ENCODE measurements around the gene GPR158.
"Not testable (repeated sequence)": the region's sequence is repeated elsewhere in the genome, so short reads cannot be mapped to it uniquely, and the experiment has no call there.

GPR158 gene

GRCh38 chr10:25174461-25175230 lies at the start of gene GPR158:
Gene GPR158 (plus strand): TSS chr10:25175001. CDS start chr10:25175421, 420 bp downstream.
- peak; percentile 50 for DNase-seq

- no peak for DNase-seq
Measured at GRCh38 chr10:25125201-25125611, 49.6 kb upstream of the GPR158 start.

- no peak for DNase-seq
Measured at GRCh38 chr10:25129592-25129991, 45.2 kb upstream of the GPR158 start.

GRCh38 chr10:25130906-25131305 lies 43.9 kb upstream of the GPR158 start:
- DNase-seq: no peak

- DNase-seq: no peak
Measured at GRCh38 chr10:25142116-25142864, 32.5 kb upstream of the GPR158 start.

- no peak for DNase-seq
Measured at GRCh38 chr10:25157650-25158049, 17.2 kb upstream of the GPR158 start.

- DNase-seq: no peak
Measured at GRCh38 chr10:25159591-25159990, 15.2 kb upstream of the GPR158 start.

GRCh38 chr10:25162391-25162790 lies 12.4 kb upstream of the GPR158 start:
- no peak for DNase-seq

GRCh38 chr10:25163464-25163863 lies 11.3 kb upstream of the GPR158 start:
- not testable (repeated sequence) for DNase-seq

- DNase-seq: no peak
Measured at GRCh38 chr10:25169740-25170139, 5.1 kb upstream of the GPR158 start.

- DNase-seq: no peak
Measured at GRCh38 chr10:25170627-25171026, 4.2 kb upstream of the GPR158 start.

GRCh38 chr10:25175527-25176420 lies 973 bp downstream of the GPR158 start:
- no peak for DNase-seq

GRCh38 chr10:25176421-25176968 lies 1.7 kb downstream of the GPR158 start:
- DNase-seq: no peak

GRCh38 chr10:25177093-25177753 lies 2.4 kb downstream of the GPR158 start:
- DNase-seq: no peak

GRCh38 chr10:25177754-25178135 lies 2.9 kb downstream of the GPR158 start:
- DNase-seq: no peak

- DNase-seq: no peak
Measured at GRCh38 chr10:25178411-25178810, 3.6 kb downstream of the GPR158 start.

GRCh38 chr10:25180801-25181200 lies 6.0 kb downstream of the GPR158 start:
- no peak for DNase-seq

- no peak for DNase-seq
Measured at GRCh38 chr10:25182636-25183035, 7.8 kb downstream of the GPR158 start.

GRCh38 chr10:25191162-25191895 lies 16.5 kb downstream of the GPR158 start:
- no peak for DNase-seq

GRCh38 chr10:25198151-25198550 lies 23.4 kb downstream of the GPR158 start:
- no peak for DNase-seq

- DNase-seq: no peak
Measured at GRCh38 chr10:25206693-25207414, 32.1 kb downstream of the GPR158 start.
